ENCODE measurements around the gene TFIP11. TPM values are rescaled to one million over a fixed set of nuclear protein-coding genes. Genes with fewer than 3 reads are reported as not detected.

TFIP11 gene
- polyA plus RNA-seq, 1 experiment = 34.7 TPM

DNA sequence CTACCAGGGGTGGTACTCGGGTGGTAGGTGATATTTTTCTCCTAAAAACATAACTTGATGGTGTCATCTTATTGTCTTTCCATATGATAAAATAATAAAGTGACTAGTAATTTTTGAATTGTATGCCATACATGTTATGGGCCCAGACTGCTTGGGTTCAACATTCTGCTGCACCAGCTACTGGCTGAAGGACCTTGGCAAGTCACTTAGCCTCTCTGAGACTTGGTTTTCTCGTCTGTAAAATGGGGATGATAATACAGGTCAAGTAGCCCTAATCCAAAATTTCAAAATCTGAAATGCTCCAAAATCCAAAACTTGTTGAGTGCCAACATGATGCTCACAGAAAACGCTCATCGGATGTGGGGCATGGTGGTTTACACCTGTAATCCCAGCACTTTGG lies 35.6 kb upstream of the TFIP11 start:
- ChIA-PET POLR2A (no interaction called here), CTCF (interaction anchor here (0.6 to 0.8 kb wide), 2 partner anchors 92 to 95 kb away, joined by 3 read pairs; no protein-coding TSS in a partner anchor)
- peaks cover 4% of the 10 kb centered on the region; the same call in 1 of the 2 replicates for H3K36me3 ChIP-seq (ENCODE audit: control insufficient read depth, insufficient read depth, low read length)
- TF ChIP-seq, protein P1, sequence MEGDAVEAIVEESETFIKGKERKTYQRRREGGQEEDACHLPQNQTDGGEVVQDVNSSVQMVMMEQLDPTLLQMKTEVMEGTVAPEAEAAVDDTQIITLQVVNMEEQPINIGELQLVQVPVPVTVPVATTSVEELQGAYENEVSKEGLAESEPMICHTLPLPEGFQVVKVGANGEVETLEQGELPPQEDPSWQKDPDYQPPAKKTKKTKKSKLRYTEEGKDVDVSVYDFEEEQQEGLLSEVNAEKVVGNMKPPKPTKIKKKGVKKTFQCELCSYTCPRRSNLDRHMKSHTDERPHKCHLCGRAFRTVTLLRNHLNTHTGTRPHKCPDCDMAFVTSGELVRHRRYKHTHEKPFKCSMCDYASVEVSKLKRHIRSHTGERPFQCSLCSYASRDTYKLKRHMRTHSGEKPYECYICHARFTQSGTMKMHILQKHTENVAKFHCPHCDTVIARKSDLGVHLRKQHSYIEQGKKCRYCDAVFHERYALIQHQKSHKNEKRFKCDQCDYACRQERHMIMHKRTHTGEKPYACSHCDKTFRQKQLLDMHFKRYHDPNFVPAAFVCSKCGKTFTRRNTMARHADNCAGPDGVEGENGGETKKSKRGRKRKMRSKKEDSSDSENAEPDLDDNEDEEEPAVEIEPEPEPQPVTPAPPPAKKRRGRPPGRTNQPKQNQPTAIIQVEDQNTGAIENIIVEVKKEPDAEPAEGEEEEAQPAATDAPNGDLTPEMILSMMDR (IDR thresholded peaks at IDR 0.05; ENCODE audit: insufficient read depth, low read depth, low read length) = no peak
- no peaks in the 10 kb centered on the region for H3K27me3 ChIP-seq (ENCODE audit: control insufficient read depth, insufficient read depth, low read length)
- H3K4me3 ChIP-seq (ENCODE audit: low read depth, low read length) = no peak overlapping the region
- DNase-seq (ENCODE audit: low read depth) = no peak

DNA sequence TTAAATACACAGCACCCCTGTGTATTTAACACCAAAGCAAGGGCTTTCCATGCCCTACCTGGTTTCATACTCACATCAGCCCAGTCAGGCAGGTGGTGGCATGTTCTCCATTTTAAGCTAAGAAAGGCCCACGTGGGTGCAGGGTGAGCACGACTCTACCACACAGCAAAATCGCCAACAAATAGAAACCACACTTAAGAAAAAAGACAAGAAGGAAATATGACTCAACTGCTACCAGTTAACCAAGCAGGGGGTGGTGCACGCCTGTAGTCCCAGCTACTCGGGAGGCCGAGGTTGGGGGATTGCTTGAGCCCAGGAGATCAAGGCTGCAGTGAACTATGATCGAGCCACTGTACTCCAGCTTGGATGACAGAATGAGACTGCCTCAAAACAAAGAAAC lies 35.2 kb upstream of the TFIP11 start:
- no peak overlapping the region for H3K4me3 ChIP-seq (ENCODE audit: low read depth, low read length)
- peaks cover 4% of the 10 kb centered on the region; the same call in 1 of the 2 replicates for H3K36me3 ChIP-seq (ENCODE audit: control insufficient read depth, insufficient read depth, low read length)
- DNase-seq (ENCODE audit: low read depth) = no peak
- TF ChIP-seq, protein P1 (IDR thresholded peaks at IDR 0.05; ENCODE audit: insufficient read depth, low read depth, low read length) = no peak
- CTCF ChIA-PET = no interaction called here
- POLR2A ChIA-PET = no interaction called here
- no peaks in the 10 kb centered on the region for H3K27me3 ChIP-seq (ENCODE audit: control insufficient read depth, insufficient read depth, low read length)

DNA sequence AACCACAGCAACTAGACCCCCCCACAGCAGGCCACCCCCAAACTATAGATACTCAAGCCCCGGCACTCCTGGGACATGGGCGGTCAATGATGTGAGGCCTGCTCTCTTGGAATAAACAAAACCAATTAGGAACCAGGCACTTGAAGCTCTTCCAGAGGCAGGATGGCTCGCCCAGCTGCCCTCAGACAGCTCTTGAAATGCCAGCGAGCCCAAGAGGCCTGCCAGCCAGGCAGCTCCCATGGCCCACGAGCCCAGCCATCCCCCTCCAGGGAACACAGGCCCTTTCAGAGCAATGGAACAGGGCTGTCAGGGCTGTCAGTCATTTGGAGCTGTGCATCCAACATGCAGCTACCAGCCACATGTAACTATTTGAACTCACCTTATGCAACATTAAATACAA lies 34.0 kb upstream of the TFIP11 start:
- TF ChIP-seq, protein P1 (IDR thresholded peaks at IDR 0.05; ENCODE audit: insufficient read depth, low read depth, low read length) = no peak
- ChIA-PET CTCF (interaction anchor here (1.3 to 1.4 kb wide), 3 partner anchors 9 to 109 kb away, joined by 3 to 4 read pairs (median 4); no protein-coding TSS in a partner anchor), POLR2A (no interaction called here)
- Histone ChIP-seq H3K27me3 (ENCODE audit: control insufficient read depth, insufficient read depth, low read length) (no peaks in the 10 kb centered on the region), H3K4me3 (ENCODE audit: low read depth, low read length) (no peak overlapping the region), H3K36me3 (ENCODE audit: control insufficient read depth, insufficient read depth, low read length) (peaks cover 8% of the 10 kb centered on the region; the same call in 1 of the 2 replicates)
- no peak for DNase-seq (ENCODE audit: low read depth)

DNA sequence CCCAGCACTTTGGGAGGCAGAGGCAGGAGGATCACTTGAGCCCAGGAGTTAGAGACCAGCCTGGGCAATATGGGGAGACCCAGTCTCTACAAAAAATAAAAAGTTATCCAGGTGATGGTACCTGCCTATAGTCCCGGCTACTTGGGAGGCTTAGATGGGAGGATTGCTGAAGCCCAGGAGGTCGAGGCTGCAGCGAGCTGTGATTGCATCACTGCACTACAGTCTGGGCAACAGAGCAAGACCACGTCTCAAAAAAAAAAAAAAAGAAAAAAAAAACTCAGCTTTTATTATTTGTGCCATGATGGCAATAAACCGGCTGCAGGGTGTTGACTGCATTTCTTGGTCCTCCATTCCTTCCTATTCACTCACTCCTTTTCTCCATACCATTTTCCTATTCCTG lies 33.6 kb upstream of the TFIP11 start:
- no peaks in the 10 kb centered on the region for H3K27me3 ChIP-seq (ENCODE audit: control insufficient read depth, insufficient read depth, low read length)
- POLR2A ChIA-PET = no interaction called here
- no peak for DNase-seq (ENCODE audit: low read depth)
- no peak overlapping the region for H3K4me3 ChIP-seq (ENCODE audit: low read depth, low read length)
- H3K36me3 ChIP-seq (ENCODE audit: control insufficient read depth, insufficient read depth, low read length) = peaks cover 10% of the 10 kb centered on the region
- TF ChIP-seq, protein P1 (IDR thresholded peaks at IDR 0.05; ENCODE audit: insufficient read depth, low read depth, low read length) = no peak
- CTCF ChIA-PET = interaction anchor here (1.3 to 1.4 kb wide), 3 partner anchors 9 to 110 kb away, joined by 3 to 4 read pairs (median 4); no protein-coding TSS in a partner anchor

DNA sequence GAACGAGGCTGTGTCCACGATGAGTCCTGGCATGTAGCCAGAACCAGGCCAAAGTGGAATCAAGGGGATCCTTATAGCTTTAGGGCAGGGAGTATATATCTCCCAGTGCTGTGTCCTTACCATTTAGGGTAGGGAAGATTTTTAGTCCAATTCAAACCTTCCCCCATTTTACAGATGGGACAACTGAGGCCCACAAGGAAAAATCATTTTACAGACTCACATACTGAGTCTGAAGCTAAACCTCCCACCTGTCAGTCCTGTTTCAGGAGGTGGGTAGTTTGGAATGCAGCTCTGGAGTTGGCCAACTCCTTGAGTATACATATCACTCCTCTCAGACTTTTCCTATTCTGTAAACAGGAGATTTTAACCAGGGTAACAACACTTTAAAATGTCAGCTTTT lies 33.1 kb upstream of the TFIP11 start:
- H3K27me3 ChIP-seq (ENCODE audit: control insufficient read depth, insufficient read depth, low read length) = no peaks in the 10 kb centered on the region
- CTCF ChIA-PET = interaction anchor here (1.3 to 1.4 kb wide), 3 partner anchors 10 to 83 kb away, joined by 3 to 4 read pairs (median 4); no protein-coding TSS in a partner anchor
- H3K36me3 ChIP-seq (ENCODE audit: control insufficient read depth, insufficient read depth, low read length) = peaks cover 13% of the 10 kb centered on the region
- no peak overlapping the region for H3K4me3 ChIP-seq (ENCODE audit: low read depth, low read length)
- TF ChIP-seq, protein P1 (IDR thresholded peaks at IDR 0.05; ENCODE audit: insufficient read depth, low read depth, low read length) = no peak
- POLR2A ChIA-PET = no interaction called here
- no peak for DNase-seq (ENCODE audit: low read depth)
